GM04504 (cell line): ENCODE data around the gene SPATA2L.
"Not testable (repeated sequence)": the region's sequence is repeated elsewhere in the genome, so short reads cannot be mapped to it uniquely, and the experiment has no call there.

Experiments
- DNase-seq: peaks from one replicate; pipeline ENCODE4 v3.0.0-alpha.2; 2012; ENCODE audit warnings: low read depth

Gene SPATA2L

DNA sequence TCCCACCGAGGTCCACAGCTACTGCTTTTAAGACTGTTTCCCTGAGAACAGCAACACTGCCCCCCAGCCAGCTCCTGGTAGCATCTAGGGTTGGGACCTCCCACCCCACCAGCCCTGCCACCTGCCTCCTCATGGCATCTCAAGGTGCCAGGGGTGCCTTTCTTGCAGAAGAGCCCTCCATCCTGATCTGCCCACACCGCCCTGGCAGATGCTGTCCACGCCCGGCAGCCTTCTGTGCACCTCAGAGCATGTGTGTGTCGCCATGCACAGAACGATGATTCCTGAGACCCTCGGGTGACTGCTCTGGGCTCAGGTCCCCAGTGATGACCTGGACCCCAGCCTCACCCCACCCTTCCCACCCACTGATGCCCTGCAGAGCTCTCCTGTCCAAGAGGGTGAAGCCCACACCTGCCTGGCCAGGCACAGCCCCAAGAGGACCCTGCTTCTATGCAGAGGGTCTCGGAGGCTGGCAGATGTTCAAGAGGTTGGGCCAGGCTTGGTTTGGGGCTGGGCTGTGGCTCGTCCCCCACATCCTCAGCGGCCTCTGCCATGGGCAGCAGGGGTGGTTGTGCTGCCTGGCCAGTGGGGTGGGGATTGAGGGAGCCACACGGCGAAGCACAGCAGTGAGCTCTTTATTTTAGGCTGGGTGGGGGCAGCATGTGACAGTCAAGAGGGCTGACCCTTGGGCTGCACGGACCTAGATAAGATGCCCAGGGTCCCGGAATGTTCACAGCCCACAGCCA, 5.2 kb upstream of the SPATA2L start:
- no peak for DNase-seq

DNA sequence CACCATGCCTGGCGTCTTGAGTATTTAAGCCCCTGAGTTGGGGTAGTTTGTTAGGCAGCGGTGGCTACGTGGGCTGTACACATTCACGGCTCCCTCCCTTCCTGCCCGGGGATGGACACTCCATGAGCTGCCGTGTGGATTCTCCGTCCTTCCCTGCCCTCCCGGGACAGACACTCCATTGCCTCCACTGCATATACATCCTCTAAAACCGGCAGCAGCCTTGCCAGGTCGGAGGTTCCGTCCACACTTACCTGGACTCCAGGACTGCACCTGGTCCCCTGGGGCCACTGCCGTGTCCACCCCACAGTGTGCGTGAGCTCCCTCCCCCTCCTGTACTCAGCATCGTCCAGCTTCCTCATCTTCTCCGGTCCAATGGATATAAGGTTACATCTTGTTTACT, 3.5 kb upstream of the SPATA2L start:
- no peak for DNase-seq

DNA sequence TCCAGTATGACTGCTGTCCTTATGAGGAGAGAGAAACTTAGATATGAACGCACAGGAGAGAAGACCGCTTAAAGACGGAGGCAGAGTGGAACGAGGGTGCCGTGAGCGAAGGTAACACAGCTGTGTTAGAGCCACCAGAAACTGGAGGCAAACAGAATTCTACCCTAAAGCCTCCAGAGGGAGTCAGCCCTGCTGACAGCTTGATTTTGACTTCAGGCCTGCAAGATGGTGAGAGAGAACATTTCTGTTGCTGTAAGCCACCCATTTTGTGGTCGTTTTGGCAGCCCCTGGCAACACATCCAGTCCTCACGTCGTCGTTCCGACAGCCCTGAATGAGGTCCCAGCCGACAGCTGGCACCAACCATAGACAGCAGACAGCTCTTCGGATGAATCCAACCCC, 2.8 kb upstream of the SPATA2L start:
- DNase-seq, result no peak

DNA sequence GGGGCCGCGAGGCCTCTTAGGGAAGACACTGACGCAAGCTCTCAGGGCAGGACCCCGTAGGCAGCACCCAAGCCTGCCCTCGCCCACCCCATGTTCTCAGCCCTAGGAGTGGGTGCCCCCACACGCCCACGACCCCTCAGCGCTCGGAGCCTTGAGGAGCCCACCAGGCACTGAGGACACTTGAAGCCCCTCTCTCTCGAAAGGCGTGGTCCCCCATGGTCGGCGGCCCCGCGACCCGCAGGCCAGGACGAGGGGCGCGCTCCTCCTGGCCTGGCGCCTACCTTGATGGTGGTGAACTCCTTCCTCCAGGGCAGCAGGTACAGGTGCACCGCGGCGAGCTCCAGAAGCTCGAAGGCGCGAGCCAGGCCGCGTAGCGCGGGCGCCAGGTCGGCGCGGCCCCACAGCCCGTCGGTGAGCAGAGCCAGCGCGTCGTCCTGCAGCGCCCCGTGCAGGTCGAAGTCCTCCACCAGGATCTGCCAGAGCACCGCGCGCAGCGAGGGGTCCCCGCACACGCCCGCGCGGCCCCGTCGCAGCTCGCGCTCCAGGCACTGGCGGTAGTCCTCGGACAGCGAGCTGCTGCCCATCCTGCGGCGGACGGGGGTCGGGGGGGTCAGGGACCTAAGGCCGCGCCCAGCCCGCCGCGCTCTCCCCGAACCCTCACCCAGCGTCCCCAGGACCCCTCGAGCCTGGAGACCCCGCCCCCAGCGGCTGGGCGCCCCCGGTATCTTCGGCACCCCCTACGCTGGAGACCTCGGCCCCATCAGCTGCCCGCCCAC, 668 bp downstream of the SPATA2L start:
- DNase-seq, result no peak

DNA sequence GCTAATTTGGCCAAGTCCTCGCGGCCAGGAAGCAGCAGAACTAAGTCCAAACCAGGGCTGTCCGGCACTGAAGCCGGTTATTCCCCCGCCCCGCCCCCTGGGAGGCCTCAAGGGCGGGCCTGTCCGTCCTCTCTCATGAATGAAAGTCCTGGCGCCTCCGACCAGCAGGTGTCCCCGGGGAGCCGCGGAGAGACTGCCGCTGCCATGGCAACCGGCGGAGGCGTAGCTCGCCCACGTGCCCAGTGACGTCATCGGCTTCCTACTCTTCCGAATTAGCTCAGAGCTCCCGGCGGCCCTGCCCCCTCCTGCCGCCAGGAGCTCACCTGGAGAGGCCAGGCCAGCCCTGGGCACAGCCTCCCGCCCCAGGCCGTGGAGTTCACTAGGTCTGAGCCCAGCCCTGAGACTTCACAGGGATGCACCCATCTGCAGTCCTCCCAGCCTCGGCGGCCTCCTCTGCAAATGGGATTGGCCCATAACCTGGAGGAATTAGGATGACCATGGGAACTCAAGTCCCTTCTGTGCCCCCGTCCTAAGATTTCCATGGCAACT, 1.3 kb downstream of the SPATA2L start:
- DNase-seq, result peak; percentile 95

DNA sequence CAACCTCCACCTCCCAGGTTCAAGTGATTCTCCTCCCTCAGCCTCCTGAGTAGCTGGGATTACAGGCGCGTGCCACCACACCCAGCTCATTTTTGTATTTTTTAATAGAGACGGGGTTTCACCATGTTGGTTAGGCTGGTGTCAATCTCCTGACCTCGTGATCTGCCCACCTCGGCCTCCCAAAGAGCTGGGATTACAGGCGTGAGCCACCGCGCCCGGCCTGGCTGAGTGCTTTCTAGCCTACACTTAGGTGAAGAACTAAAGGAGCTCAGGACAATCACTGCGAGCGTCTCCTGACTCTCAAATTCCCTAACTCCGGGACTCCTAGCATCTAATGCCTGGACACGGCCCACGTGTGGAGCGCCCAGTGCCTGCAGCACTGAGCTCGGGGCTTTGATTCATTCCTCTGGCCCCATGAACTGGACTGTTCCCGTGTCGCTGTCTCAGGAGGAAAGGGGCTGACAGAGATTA, 1.8 kb downstream of the SPATA2L start:
- DNase-seq, result not testable (repeated sequence)

DNA sequence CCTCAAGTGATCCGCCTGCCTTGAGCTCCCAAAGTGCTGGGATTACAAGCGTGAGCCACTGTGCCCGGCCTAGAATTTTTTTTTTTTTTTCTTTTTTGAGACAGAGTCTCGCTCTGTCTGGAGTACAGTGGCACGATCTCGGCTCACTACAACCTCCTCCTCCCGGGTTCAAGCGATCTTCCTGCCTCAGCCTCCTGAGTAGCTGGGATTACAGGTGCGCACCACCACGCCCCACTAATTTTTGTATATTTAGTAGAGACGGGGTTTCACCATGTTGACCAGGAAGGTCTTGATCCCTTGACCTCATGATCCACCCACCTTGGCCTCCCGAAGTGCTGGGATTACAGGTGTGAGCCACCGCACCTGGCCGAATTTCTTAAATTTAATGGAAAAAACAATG, 2.8 kb downstream of the SPATA2L start:
- not testable (repeated sequence) for DNase-seq

DNA sequence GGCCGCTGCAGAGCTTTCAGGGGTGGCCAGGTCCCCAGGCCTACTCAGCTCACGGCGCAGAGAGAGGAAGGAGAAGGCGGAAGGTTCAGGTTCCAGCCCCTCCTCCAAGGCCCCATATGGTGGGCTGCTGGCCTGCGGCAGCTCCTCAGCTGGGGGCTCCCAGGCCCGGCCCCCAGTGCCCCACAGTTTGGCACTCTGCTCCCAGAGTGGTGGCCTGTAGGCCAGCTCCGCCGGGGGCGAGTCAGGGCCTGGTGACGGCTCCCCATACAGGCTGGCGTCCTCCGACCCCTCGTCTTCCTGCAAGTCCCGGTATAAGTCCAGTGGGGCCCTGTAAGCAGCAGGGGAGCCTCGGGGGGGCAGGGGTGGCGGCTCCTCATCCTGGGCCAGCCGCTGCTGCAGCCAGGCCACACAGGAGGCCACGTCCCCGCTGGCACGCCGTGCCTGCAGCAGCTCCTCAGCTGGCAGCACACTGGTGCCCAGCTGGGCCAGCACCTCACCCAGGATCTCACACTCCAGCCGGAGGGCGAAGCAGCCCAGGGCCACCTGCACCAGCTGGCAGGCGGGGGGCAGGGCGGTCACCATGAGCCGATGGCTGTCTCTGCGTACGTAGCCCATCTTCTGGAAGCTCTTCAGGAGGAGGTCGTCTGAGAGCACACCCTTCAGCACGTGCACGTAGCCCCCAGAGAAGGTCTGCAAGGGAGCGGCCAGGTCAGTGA, 3.7 kb downstream of the SPATA2L start:
- DNase-seq, result no peak

DNA sequence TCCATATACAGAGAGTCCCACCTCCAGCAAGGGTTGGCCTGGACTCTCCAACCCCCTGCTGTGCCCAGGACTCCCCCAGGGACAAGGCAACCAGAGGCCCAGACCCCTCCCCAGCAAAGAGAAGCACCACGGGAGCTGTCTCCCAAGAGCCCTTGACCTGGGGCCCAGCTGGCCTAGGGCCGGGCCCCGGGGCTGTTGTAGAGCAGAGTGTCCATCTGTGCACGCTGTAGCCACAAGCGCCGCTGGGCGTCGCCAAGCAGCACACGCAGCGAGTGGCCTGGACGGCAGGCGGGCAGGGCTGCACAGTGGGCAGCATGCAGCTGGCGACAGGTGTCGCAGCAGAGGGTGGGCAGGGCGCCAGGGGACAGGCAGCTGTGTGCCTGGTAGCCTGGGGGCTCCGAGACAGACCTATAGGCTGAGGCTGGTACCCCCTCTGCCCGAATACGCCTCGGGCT, 4.3 kb downstream of the SPATA2L start:
- DNase-seq, result no peak

DNA sequence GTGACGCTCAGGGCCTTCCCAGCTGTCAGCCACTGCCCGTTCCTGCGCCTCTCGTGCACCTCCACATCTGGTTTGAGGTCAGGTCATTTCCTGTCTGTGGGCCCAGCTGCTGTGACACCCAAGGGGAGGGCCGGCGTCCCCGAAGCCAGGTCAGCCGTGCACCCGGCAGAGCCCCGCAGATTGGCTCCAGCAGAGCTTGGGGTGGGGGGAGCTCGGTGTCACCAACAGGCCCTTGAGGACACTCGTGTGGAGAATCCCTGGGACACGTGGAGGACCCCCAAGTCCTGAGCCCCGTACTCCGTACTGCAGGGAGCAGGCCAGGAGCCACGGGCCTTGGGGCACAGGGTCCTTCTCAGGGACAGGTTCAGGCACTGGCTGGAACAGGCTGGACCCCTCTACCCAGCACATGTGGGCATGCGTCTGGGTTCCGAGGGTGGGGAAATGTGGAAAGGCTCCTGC, 4.8 kb downstream of the SPATA2L start:
- no peak for DNase-seq

DNA sequence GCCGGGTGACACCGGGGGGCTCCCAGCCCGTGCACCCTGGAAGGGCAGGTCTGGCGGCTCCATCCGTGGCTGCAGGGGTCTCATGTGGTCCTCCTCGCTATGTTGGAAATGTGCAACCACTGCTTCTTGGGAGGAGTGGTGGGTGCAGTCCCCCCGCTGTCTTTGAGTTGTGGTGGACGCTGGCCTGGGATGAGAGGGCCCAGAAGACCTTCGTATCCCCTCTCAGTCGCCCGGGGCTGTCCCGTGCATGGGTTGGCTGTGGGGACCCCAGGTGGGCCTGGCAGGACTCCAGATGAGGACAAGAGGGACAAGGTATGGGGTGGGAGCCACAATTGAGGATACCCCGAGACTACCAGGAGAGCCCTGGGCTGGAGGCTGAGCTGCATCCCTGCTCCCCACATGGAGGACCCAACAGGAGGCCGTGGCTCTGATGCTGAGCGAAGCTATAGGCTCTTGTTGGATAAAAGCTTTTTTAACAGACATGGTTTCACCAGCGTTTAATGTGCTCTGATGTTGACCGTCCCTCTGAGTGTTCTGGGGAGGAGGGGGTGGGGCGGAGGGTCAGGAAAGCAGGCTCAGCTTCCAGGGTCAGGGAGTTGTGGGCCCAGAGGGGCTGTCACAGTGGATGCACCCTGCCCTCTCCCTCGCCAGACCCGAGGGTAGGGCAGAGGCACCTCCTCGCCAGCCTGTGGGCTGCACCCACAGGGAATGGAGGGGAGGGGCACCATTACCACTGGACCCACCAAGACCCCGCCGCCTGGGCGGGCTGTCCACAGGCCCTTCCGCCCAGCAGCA, 5.4 kb downstream of the SPATA2L start:
- no peak for DNase-seq

DNA sequence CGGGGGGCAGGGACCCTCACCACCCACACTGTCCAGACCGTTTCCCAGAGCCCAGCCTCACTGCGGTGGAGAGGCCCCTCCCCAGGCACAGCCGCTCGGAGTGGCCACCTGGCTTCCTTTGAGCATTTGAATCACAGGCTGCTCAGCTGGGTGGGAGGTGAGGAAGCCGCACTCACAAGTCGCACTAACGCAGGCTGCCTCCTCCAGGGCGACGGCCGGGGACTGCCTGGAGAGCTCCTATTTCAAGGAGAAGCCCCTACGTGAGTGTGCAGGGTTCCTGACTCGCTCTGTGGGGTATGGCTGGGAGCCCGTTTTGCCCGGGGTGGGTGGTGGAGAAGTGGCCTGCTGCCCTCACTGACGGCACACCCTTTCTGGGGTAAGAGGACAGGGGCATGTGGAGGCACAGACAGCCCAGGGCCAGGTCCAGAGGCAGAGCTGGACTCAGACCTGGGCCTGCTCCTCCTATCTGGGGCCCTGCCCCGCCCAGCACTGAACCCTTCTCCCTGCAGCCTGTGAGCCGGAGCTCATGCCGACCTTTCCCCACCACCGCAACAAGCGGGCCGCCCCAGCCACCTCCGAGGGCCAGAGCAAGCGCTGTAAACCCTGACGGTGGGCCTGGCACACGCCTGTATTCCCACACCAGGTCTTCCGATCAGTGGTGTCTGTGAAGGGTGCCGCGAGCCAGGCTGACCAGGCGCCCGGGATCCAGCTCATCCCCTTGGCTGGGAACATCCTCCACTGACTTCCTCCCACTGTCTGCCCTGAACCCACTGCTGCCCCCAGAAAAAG, 6.2 kb downstream of the SPATA2L start:
- no peak for DNase-seq

DNA sequence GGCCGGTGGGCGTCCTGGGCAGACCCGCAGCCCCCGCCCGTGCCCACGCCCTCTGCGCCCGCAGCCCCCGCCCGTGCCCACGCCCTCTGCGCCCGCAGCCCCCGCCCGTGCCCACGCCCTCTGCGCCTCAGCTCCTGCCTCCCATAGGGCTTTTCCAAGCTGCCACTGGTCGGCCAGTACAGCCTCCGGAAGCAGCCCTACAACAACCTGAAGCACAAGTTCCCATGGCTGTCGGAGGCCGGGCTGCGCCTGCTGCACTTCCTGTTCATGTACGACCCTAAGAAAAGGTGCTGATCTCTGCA, 6.8 kb downstream of the SPATA2L start:
- DNase-seq, result not testable (repeated sequence)

DNA sequence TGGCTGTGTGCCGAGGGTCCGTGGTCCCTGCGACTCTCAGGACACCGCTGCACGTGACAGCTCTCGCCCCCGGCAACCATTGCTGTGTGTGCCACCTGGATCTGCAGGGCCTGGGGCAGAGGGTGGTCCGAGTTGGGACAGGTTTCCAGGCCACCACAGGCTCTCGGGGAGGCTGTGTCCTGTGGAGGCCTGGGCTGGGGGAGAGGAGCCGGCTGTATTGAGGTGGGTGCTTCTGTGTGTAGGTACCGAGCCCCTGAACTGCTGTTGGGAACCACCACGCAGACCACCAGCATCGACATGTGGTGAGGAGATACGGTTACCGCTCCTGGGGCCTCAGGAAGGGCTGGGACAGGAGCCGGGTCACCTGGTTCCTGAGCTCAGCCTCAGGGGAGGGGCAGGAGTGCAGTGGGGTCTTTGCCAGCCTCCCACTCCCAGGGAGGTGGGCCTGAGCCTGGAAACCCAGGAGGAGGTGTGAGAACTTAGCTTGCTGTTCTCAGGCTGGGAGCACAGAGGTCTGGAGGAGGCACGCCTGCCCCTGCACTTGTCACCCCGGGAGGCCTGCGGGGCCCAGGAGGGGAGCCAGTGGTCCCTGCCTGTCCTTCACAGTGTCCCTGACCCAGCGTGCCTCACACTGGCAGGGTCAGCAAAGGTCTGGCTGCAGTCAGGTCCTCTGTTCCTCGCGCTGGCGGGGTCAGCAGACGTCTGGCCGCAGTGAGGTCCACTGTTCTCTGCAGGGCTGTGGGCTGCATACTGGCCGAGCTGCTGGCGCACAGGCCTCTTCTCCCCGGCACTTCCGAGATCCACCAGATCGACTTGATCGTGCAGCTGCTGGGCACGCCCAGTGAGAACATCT, 7.3 kb downstream of the SPATA2L start:
- no peak for DNase-seq

DNA sequence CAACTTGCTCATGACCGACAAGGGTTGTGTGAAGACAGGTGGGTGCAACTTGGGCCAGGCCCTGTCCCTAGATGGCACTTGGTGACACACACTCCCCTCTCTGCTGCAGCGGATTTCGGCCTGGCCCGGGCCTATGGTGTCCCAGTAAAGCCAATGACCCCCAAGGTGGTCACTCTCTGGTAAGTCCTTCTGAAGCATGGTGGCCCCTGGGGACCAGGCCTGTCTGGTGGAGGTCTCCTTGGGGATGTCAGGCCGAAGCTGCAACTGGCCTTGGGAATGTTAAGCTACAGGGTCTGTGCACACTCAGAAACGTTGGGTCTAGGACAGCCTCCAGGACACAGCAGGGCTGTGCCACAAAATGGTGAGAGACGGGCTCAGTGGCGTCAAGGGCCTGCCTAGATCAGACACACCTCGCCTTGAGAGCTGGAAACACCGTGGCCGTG, 8.2 kb downstream of the SPATA2L start:
- DNase-seq, result no peak

DNA sequence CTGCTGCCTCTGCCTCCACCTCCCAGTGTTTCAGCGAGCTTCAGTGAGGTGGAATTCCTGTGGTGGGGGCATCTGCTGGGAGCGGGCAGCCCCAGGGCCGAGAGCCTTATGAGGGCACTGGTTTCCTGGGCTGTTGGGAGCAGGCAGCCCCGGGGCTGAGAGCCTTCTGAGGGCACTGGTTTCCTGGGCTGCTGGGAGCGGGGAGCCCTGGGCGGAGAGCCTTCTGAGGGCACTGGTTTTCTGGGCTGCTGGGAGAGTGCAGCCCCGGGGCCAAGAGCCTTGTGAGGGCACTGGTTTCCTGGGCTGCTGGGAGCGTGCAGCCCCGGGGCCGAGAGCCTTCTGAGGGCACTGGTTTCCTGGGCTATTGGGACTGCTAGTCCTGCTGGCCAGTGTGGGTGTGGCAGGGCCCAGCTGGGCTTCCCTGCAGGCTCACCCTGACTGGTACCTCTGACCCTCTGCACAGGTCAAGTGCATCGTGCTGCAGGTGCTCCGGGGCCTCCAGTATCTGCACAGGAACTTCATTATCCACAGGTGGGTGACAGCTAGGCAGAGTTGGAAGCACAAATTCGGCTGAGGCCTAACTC, 9.4 kb downstream of the SPATA2L start:
- DNase-seq, result no peak

DNA sequence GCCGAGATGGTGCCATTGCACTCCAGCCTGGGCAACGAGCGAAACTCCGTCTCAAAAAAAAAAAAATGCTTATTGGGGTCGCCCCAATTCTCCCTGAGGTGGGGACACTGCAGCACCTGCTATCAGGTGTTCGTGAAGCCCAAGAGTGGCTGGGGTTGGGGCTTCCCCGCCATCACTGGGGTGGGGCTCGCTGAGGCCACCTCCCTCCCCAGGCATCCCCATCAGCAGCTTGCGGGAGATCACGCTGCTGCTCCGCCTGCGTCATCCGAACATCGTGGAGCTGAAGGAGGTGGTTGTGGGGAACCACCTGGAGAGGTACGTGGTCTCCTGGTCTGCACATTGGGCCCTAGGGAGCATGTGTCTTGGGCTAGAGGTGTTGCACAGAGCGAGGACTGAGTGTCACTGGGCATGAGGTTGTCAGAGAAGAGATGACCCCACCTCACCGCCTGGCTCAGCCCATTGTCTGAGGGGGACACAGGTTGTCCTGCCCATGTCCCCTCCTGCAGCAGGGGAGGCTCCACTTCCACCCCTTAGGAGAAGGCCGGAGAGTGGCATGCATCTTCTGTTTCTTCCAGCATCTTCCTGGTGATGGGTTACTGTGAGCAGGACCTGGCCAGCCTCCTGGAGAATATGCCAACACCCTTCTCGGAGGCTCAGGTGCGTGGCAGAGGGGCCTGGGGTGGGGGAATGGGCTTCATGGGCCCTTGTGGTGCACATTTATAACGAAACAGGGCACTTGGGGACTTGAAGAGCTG, 10.1 kb downstream of the SPATA2L start:
- no peak for DNase-seq

DNA sequence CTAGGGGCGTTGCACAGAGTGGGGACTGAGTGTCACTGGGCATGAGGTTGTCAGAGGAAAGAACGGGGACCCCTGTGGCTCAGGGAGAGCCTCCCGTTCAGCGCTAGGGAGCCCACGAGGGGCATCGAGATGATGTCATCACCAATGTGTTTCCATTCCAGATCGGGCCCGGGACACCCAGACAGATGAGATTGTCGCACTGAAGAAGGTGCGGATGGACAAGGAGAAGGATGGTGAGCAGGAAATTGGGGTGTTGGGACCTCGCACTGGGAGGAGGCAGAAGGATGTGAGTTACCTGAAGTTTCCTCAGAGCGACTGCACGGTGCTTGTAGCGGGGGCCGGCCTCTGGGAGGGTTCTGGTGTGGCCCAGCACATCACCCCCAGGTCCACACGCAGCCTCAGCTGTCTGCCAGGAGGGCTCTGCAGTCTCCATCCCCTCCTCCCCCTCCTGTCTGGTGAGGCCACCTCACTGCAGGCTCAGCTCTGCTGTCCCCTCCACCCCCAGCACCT, 11.1 kb downstream of the SPATA2L start:
- no peak for DNase-seq
